Hypothalamus (tissue), 51 donors: Measurements from ENCODE around the gene MAN2B2.

Experiments used
- DNase-seq, 51 donors: peaks; one replicate each; lab custom pipeline; 2025; lab: John Stamatoyannopoulos, UW

The MAN2B2 gene

GRCh38 chr4:6574747-6575502 lies at the start of gene MAN2B2:
TSS of gene MAN2B2 (plus strand) at chr4:6575189. CDS start at chr4:6575211, 22 bp downstream.
- peak; percentile 18 to 96 (median 82) for DNase-seq

- DNase-seq, result no peak
Measured at GRCh38 chr4:6525474-6525873, 49.5 kb upstream of the MAN2B2 start.

- no peak for DNase-seq
Measured at GRCh38 chr4:6526156-6526555, 48.8 kb upstream of the MAN2B2 start.

GRCh38 chr4:6526671-6527091 lies 48.3 kb upstream of the MAN2B2 start:
- no peak for DNase-seq

GRCh38 chr4:6527259-6527658 lies 47.7 kb upstream of the MAN2B2 start:
- DNase-seq, result no peak

GRCh38 chr4:6527683-6528595 lies 47.0 kb upstream of the MAN2B2 start:
- no peak for DNase-seq

- no peak for DNase-seq
Measured at GRCh38 chr4:6529021-6529420, 46.0 kb upstream of the MAN2B2 start.

GRCh38 chr4:6530301-6530700 lies 44.7 kb upstream of the MAN2B2 start:
- no peak for DNase-seq

- no peak for DNase-seq
Measured at GRCh38 chr4:6530964-6531363, 44.0 kb upstream of the MAN2B2 start.

GRCh38 chr4:6532102-6532501 lies 42.9 kb upstream of the MAN2B2 start:
- DNase-seq, result no peak

GRCh38 chr4:6532658-6533057 lies 42.3 kb upstream of the MAN2B2 start:
- DNase-seq, result no peak

- no peak for DNase-seq
Measured at GRCh38 chr4:6534050-6534449, 40.9 kb upstream of the MAN2B2 start.

GRCh38 chr4:6534618-6535328 lies 40.2 kb upstream of the MAN2B2 start:
- no peak for DNase-seq

- no peak for DNase-seq
Measured at GRCh38 chr4:6535329-6535692, 39.7 kb upstream of the MAN2B2 start.

GRCh38 chr4:6535706-6536105 lies 39.3 kb upstream of the MAN2B2 start:
- no peak for DNase-seq

- no peak for DNase-seq
Measured at GRCh38 chr4:6538111-6538510, 36.9 kb upstream of the MAN2B2 start.

- peak in 1 of 51 donors; percentile 55 for DNase-seq
Measured at GRCh38 chr4:6538575-6538974, 36.4 kb upstream of the MAN2B2 start.

GRCh38 chr4:6539009-6539764 lies 35.8 kb upstream of the MAN2B2 start:
- no peak for DNase-seq

- DNase-seq, result no peak
Measured at GRCh38 chr4:6540879-6541278, 34.1 kb upstream of the MAN2B2 start.

GRCh38 chr4:6541789-6542188 lies 33.2 kb upstream of the MAN2B2 start:
- DNase-seq, result no peak
